HepG2 (cell line): ENCODE results near the gene ARHGEF10L. TPM values are rescaled to one million over a fixed set of nuclear protein-coding genes. Genes with fewer than 3 reads are reported as not detected.
A peak's percentile ranks its signal among the peaks of the same experiment; 100 is the strongest.

Experiments used
- ATAC-seq: fragments of 200-7000 bp; cut with Tn5 transposase; 3 replicates; pipeline ENCODE4 v1.9.1; 2020; ENCODE audit warnings: mild to moderate bottlenecking, moderate library complexity
- BruUV-seq: library from RNA; stranded (reverse); fragments of 400-500 nt; replicated peaks from 2 replicates; lab custom pipeline; 2021; lab: Mats Ljungman, UMichigan
- CTCF ChIA-PET: fragments of 300-600 bp; formaldehyde crosslinking; extraction: SDS; loops from one replicate; lab custom pipeline; 2021; ENCODE audit warnings: low total read pairs, inconsistent platforms, low intra/inter-chr PET ratio; lab: Yijun Ruan, JAX
- POLR2A ChIA-PET: fragments of 350-600 bp; sonication (Branson Sonifier 250); formaldehyde crosslinking; loops from one replicate; lab custom pipeline; 2020; ENCODE audit warnings: antibody characterized with exemption, inconsistent platforms; lab: Yijun Ruan, JAX
- DNase-seq: peaks from one replicate; pipeline ENCODE4 v3.0.0-alpha.2; 2015; ENCODE audit warnings: low spot score
- FAIRE-seq: peaks from 3 replicates; lab custom pipeline; 2011; peaks lifted over from hg19 to GRCh38; lab: Jason Lieb, UNC
- H2AFZ ChIP-seq: one replicate; pipeline ENCODE4 v1.6.1; 2011; ENCODE audit warnings: low read length, inconsistent platforms
- H3K27ac ChIP-seq: fragments of 300-600 bp; 3 replicates; pipeline ENCODE4 v1.8.0; 2011; ENCODE audit warnings: mixed run types, mild to moderate bottlenecking, mixed read lengths, low read length, inconsistent platforms; ENCODE audit not compliant: insufficient read depth; ENCODE audit errors: extremely low read length
- H3K27me3 ChIP-seq, 2 experiments: fragments of 200-600 bp in 1 of 2; 2 replicates in 1 of 2; 3 replicates in 1 of 2; pipeline versions ENCODE4 v1.6.0 to v1.8.0; 2011; ENCODE audit warnings: low read length in 2 of 2, mild to moderate bottlenecking in 2 of 2, moderate library complexity in 2 of 2, inconsistent platforms in 1 of 2; ENCODE audit not compliant: insufficient read depth in 2 of 2, control insufficient read depth in 1 of 2
- H3K36me3 ChIP-seq, 2 experiments: fragments of 200-600 bp in 1 of 2; replicated peaks in 1 of 2; 2 replicates in 1 of 2; 3 replicates in 1 of 2; pipeline versions ENCODE4 v1.5.1 to v1.8.0; 2011; ENCODE audit warnings: low read length in 2 of 2, inconsistent platforms in 1 of 2; ENCODE audit not compliant: insufficient read depth in 2 of 2, control insufficient read depth in 1 of 2
- H3K4me1 ChIP-seq: 2 replicates; pipeline ENCODE4 v1.5.1; 2012; ENCODE audit warnings: low read length, inconsistent platforms; ENCODE audit not compliant: insufficient read depth
- H3K4me2 ChIP-seq: 2 replicates; pipeline ENCODE4 v1.6.0; 2011; ENCODE audit warnings: low read depth, low read length, inconsistent platforms
- H3K4me3 ChIP-seq, 3 experiments: fragments of 200-600 bp in 1 of 3; sonication (generic), shearing (Covaris generic) in 1 of 3; replicated peaks in 1 of 3; 2 replicates each; pipeline ENCODE4 v1.5.1; 2011 to 2016; ENCODE audit warnings: low read length in 3 of 3, inconsistent platforms in 2 of 3, low read depth in 2 of 3, mild to moderate bottlenecking in 2 of 3, control low read depth in 1 of 3, mixed read lengths in 1 of 3; ENCODE audit not compliant: insufficient read depth in 1 of 3
- H3K79me2 ChIP-seq: one replicate; pipeline ENCODE4 v1.6.1; 2011; ENCODE audit warnings: low read length, inconsistent platforms; ENCODE audit not compliant: insufficient read depth
- H3K9ac ChIP-seq: 2 replicates; pipeline ENCODE4 v1.6.0; 2011; ENCODE audit warnings: mild to moderate bottlenecking, low read depth, low read length, inconsistent platforms; ENCODE audit not compliant: insufficient read depth
- H3K9me3 ChIP-seq: 2 replicates; pipeline ENCODE4 v1.5.1; 2012; ENCODE audit warnings: mild to moderate bottlenecking, low read length
- H4K20me1 ChIP-seq: 2 replicates; pipeline ENCODE4 v1.6.0; 2011; ENCODE audit warnings: inconsistent platforms, mild to moderate bottlenecking, low read length, moderate library complexity; ENCODE audit not compliant: insufficient read depth
- CBFB ChIP-seq: sonication (generic); formaldehyde crosslinking; IDR thresholded peaks from 2 replicates; pipeline ENCODE4 v1.4.0; 2020; ENCODE audit warnings: missing genetic modification reagents
- HMGXB4 ChIP-seq, 2 experiments: sonication (generic) in 1 of 2; formaldehyde crosslinking in 1 of 2; IDR thresholded peaks; 2 replicates each; pipeline versions ENCODE4 v1.4.0 to v1.6.1; 2018 to 2020; ENCODE audit warnings: missing genetic modification reagents in 2 of 2, borderline replicate concordance in 1 of 2, low read depth in 1 of 2, mild to moderate bottlenecking in 1 of 2, missing biosample characterization in 1 of 2
- HNF1A ChIP-seq, 2 experiments: sonication (generic) in 1 of 2; formaldehyde crosslinking in 1 of 2; IDR thresholded peaks; 2 replicates each; pipeline versions ENCODE4 v1.4.0 to v1.6.1; 2016 to 2020; ENCODE audit warnings: borderline replicate concordance in 1 of 2, low read depth in 1 of 2, mild to moderate bottlenecking in 1 of 2, missing genetic modification reagents in 1 of 2
- IRF9 ChIP-seq: sonication (generic); formaldehyde crosslinking; IDR thresholded peaks from 2 replicates; pipeline ENCODE4 v1.8.0; 2022; ENCODE audit warnings: missing genetic modification reagents, mild to moderate bottlenecking, borderline replicate concordance
- LCORL ChIP-seq, 2 experiments: fragments of 450-650 bp in 1 of 2; sonication (generic) in 1 of 2; formaldehyde crosslinking in 1 of 2; IDR thresholded peaks; 2 replicates each; pipeline versions ENCODE4 v1.5.0 to v1.6.1; 2017 to 2020; ENCODE audit warnings: antibody characterized with exemption in 1 of 2, missing genetic modification reagents in 1 of 2
- SOX13 ChIP-seq, 3 experiments: fragments of 450-650 bp in 1 of 3; sonication (generic) in 1 of 3; formaldehyde crosslinking in 1 of 3; IDR thresholded peaks in 2 of 3; conservative IDR thresholded peaks in 1 of 3; 2 replicates each; pipeline versions ENCODE4 v1.5.0 to v1.6.1; 2016 to 2020; ENCODE audit warnings: antibody characterized with exemption in 1 of 3, mild to moderate bottlenecking in 1 of 3, missing compliant biosample characterization in 1 of 3, missing genetic modification reagents in 1 of 3, moderate library complexity in 1 of 3
- TFDP1 ChIP-seq: IDR thresholded peaks from 2 replicates; pipeline ENCODE4 v1.6.1; 2016; ENCODE audit warnings: missing compliant biosample characterization, missing genetic modification reagents, borderline replicate concordance
- ZC3H13 ChIP-seq: sonication (generic); formaldehyde crosslinking; IDR thresholded peaks from 2 replicates; pipeline ENCODE4 v1.8.1; 2023; ENCODE audit warnings: mild to moderate bottlenecking, missing genetic modification reagents, moderate library complexity
- ZNF530 ChIP-seq: sonication (generic); formaldehyde crosslinking; IDR thresholded peaks from 2 replicates; pipeline ENCODE4 v1.5.0; 2020; ENCODE audit warnings: low read depth, mild to moderate bottlenecking, missing genetic modification reagents
- ZNF576 ChIP-seq: sonication (generic); formaldehyde crosslinking; IDR thresholded peaks from 2 replicates; pipeline ENCODE4 v1.4.0; 2020; ENCODE audit warnings: mild to moderate bottlenecking, missing genetic modification reagents
- ZNF878 ChIP-seq: sonication (generic); formaldehyde crosslinking; IDR thresholded peaks from 2 replicates; pipeline ENCODE4 v1.8.1; 2023; ENCODE audit warnings: mild to moderate bottlenecking, missing genetic modification reagents, moderate library complexity
- WGBS: methylation state at CpG from one replicate; pipeline ENCODE4 v1.1.6; 2017; ENCODE audit warnings: low lambda C conversion rate; 5-methylcytosine and 5-hydroxymethylcytosine counted together
- in situ Hi-C: cut with HindIII; loops from 2 replicates; pipeline ENCODE4 v1.10.0; 2017; ENCODE audit warnings: low pct_unique_long_range_greater_than_20kb; ENCODE audit not compliant: extremely low pct_ligation_motif_present
- intact Hi-C: fragments of 100-400 bp; cut with micrococcal nuclease; formaldehyde crosslinking; loops from one replicate; pipeline ENCODE4 v1.10.0; 2022; ENCODE audit not compliant: unreplicated experiment
- polyA plus RNA-seq, 8 experiments: library from polyadenylated mRNA; depleted of rRNA in 3 of 8; stranded (reverse) in 7 of 8; unstranded in 1 of 8; fragments of >200 nt; fragmentation: Illumina TruSeq in 4 of 8; extraction: Trizol in 4 of 8; gene quantifications; 2 replicates each; pipeline versions ENCODE4 v1.2.1 to v1.2.3, GENCODE V29; 2011 to 2016; ENCODE audit warnings: low read depth in 4 of 8, missing spikeins in 1 of 8, mixed read lengths in 1 of 8; ENCODE audit not compliant: insufficient read depth in 1 of 8
- total RNA-seq, 5 experiments: library from RNA; depleted of rRNA; stranded (reverse); fragments of >200 nt; fragmentation: Illumina TruSeq; extraction: Trizol; gene quantifications; 2 replicates each; pipeline ENCODE4 v1.2.3, GENCODE V29; 2016; ENCODE audit warnings: low read depth in 1 of 5

Gene ARHGEF10L
- total and polyA plus RNA-seq, 2 of the 13 experiments (the other 11 are each of a cell fraction or from before 2014, with no cell fraction given) = 46.5 to 78.3 TPM

GRCh38 chr1:17496419-17496818 is 43.1 kb upstream of the ARHGEF10L start (continued):
- no peak for TF ChIP-seq IRF9 (CRISPR knock-in tag)
- TF ChIP-seq ZNF530 = no peak
- no peak for TF ChIP-seq ZNF878 (CRISPR knock-in tag)
- no peak for TF ChIP-seq ZC3H13 (CRISPR knock-in tag)
- no peak for TF ChIP-seq HNF1A (IDR thresholded peaks at IDR 0.05; ENCODE audit: low read depth)
- TF ChIP-seq HNF1A (CRISPR knock-in tag; IDR thresholded peaks at IDR 0.05; ENCODE audit: borderline replicate concordance) = no peak
- TF ChIP-seq CBFB (CRISPR knock-in tag) = no peak

- DNase-seq (peak; percentile 50), ATAC-seq (peak; percentile 19; the same call in 1 of the 3 replicates), FAIRE-seq (no peak)
- in situ Hi-C loops = loop anchor here (10.0 kb wide), 1 partner anchor 327 kb away; no protein-coding TSS in a partner anchor
- CTCF ChIA-PET = interaction anchor here (0.6 kb wide), 1 partner anchor 18 kb away, joined by 3 read pairs; no protein-coding TSS in a partner anchor
- Histone ChIP-seq H3K79me2 (no peaks in the 10 kb centered on the region), H3K27ac (no peak overlapping the region), H3K9ac (no peak overlapping the region), H3K4me2 (no peak overlapping the region), H4K20me1 (no peaks in the 10 kb centered on the region), H3K27me3 (no peaks in the 10 kb centered on the region), H3K4me3 (no peak overlapping the region), H3K36me3 (no peaks in the 10 kb centered on the region), H3K9me3 (no peaks in the 10 kb centered on the region), H3K4me1 (peaks cover 37% of the 10 kb centered on the region), H2AFZ (no peak overlapping the region)
- BruUV-seq = no TSS peak
- intact Hi-C loops = no loop called here
- POLR2A ChIA-PET = no interaction called here
- 1% methylated on average over 4 of the region's 4 CpGs for WGBS
- TF ChIP-seq TFDP1 (CRISPR knock-in tag) (no peak), ZNF576 (no peak), SOX13 (IDR thresholded peaks at IDR 0.05) (no peak), SOX13 (CRISPR knock-in tag; conservative IDR thresholded peaks at IDR 0.05 in 1 of 2, IDR thresholded peaks at IDR 0.05 in 1 of 2) (peak in 1 of 2 experiments; percentile 59; a peak in 1 of 4 replicates), HMGXB4 (CRISPR knock-in tag; IDR thresholded peaks at IDR 0.05; ENCODE audit: borderline replicate concordance in 1 of 2, low read depth in 1 of 2) (no peak), LCORL (IDR thresholded peaks at IDR 0.05) (no peak), LCORL (CRISPR knock-in tag; IDR thresholded peaks at IDR 0.05) (no peak)
Measured at GRCh38 chr1:17498214-17498613, 41.3 kb upstream of the ARHGEF10L start.
